HG03432 (cell line): ENCODE results near the gene GAGE12J.
A peak's percentile ranks its signal among the peaks of the same experiment; 100 is the strongest.
"Not testable (repeated sequence)": the region's sequence is repeated elsewhere in the genome, so short reads cannot be mapped to it uniquely, and the experiment has no call there.

Experiments
- ATAC-seq: cut with Tn5 transposase; IDR thresholded peaks from one replicate; pipeline ENCODE4 v1.9.1; 2021; ENCODE audit warnings: mild to moderate bottlenecking, moderate library complexity; ENCODE audit not compliant: unreplicated experiment

GAGE12J gene

GRCh38 chrX:49321737-49322136, at the start of gene GAGE12J:
TSS of gene GAGE12J (plus strand) at chrX:49322037. CDS start at chrX:49323194, 1,157 bp downstream.
- ATAC-seq = not testable (repeated sequence)

- no peak for ATAC-seq
These were observed 49.4 kb upstream of the GAGE12J start for GRCh38 chrX:49272421-49272820.

GRCh38 chrX:49273181-49273727, 48.6 kb upstream of the GAGE12J start:
- ATAC-seq = no peak

- no peak for ATAC-seq
These were observed 45.6 kb upstream of the GAGE12J start for GRCh38 chrX:49276207-49276606.

- no peak for ATAC-seq
These were observed 44.9 kb upstream of the GAGE12J start for GRCh38 chrX:49276671-49277534.

GRCh38 chrX:49277535-49277830, 44.4 kb upstream of the GAGE12J start:
- ATAC-seq = no peak

- ATAC-seq = no peak
These were observed 43.8 kb upstream of the GAGE12J start for GRCh38 chrX:49278081-49278480.

- ATAC-seq = no peak
These were observed 39.2 kb upstream of the GAGE12J start for GRCh38 chrX:49282647-49283011.

- no peak for ATAC-seq
These were observed 37.6 kb upstream of the GAGE12J start for GRCh38 chrX:49284212-49284611.

- ATAC-seq = no peak
These were observed 35.7 kb upstream of the GAGE12J start for GRCh38 chrX:49286136-49286535.

- no peak for ATAC-seq
These were observed 35.3 kb upstream of the GAGE12J start for GRCh38 chrX:49286581-49286980.

GRCh38 chrX:49287665-49288064, 34.2 kb upstream of the GAGE12J start:
- ATAC-seq = no peak

GRCh38 chrX:49290215-49290614, 31.6 kb upstream of the GAGE12J start:
- ATAC-seq = no peak

- ATAC-seq = peak; percentile 64
These were observed 30.1 kb upstream of the GAGE12J start for GRCh38 chrX:49291615-49292337.

- ATAC-seq = no peak
These were observed 29.2 kb upstream of the GAGE12J start for GRCh38 chrX:49292400-49293362.

- ATAC-seq = not testable (repeated sequence)
These were observed 22.5 kb upstream of the GAGE12J start for GRCh38 chrX:49299293-49299692.

- no peak for ATAC-seq
These were observed 21.1 kb upstream of the GAGE12J start for GRCh38 chrX:49300703-49301102.

- no peak for ATAC-seq
These were observed 18.5 kb upstream of the GAGE12J start, which contains the start of gene GAGE10 for GRCh38 chrX:49303346-49303745. TSS of gene GAGE10 (plus strand) at chrX:49303646. CDS start at chrX:49304860, 1,214 bp downstream.

GRCh38 chrX:49307775-49308174, 14.1 kb upstream of the GAGE12J start:
- not testable (repeated sequence) for ATAC-seq

GRCh38 chrX:49308604-49309269, 13.1 kb upstream of the GAGE12J start:
- peak; percentile 60 for ATAC-seq
